Breast epithelium (tissue), 3 donors: ENCODE data around the gene SRF.

Experiments used
- POLR2A ChIP-seq: fragments of 450-650 bp; IDR thresholded peaks from one replicate; pipeline ENCODE4 v1.6.1; 2016; ENCODE audit warnings: antibody characterized with exemption, mild to moderate bottlenecking, moderate library complexity
- POLR2AphosphoS5 ChIP-seq, 3 donors: sonication (generic); formaldehyde crosslinking; IDR thresholded peaks; one replicate each; pipeline ENCODE4 v1.6.1; 2017; ENCODE audit warnings: antibody characterized with exemption in 3 of 3
- TF ChIP-seq, protein P1 (sequence below), 3 donors: fragments of 450-650 bp; IDR thresholded peaks; one replicate each; pipeline ENCODE4 v1.5.1; 2016 to 2017; ENCODE audit warnings: antibody characterized with exemption in 3 of 3, mild to moderate bottlenecking in 3 of 3, moderate library complexity in 3 of 3

DNA sequence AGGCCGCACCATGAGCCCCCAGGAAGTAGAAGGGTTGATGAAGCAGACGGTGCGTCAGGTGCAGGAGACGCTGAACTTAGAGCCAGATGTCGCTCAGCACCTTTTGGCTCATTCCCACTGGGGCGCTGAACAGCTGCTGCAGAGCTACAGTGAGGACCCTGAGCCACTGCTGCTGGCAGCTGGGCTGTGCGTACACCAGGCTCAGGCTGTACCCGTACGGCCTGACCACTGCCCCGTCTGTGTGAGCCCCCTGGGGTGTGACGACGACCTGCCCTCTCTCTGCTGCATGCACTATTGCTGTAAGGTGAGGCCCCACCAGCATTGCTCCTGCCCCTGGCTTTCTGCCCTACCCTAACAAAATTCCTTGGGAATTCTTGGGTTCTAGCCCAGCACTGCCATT is 45.1 kb downstream of the SRF start:
- TF ChIP-seq, protein P1, sequence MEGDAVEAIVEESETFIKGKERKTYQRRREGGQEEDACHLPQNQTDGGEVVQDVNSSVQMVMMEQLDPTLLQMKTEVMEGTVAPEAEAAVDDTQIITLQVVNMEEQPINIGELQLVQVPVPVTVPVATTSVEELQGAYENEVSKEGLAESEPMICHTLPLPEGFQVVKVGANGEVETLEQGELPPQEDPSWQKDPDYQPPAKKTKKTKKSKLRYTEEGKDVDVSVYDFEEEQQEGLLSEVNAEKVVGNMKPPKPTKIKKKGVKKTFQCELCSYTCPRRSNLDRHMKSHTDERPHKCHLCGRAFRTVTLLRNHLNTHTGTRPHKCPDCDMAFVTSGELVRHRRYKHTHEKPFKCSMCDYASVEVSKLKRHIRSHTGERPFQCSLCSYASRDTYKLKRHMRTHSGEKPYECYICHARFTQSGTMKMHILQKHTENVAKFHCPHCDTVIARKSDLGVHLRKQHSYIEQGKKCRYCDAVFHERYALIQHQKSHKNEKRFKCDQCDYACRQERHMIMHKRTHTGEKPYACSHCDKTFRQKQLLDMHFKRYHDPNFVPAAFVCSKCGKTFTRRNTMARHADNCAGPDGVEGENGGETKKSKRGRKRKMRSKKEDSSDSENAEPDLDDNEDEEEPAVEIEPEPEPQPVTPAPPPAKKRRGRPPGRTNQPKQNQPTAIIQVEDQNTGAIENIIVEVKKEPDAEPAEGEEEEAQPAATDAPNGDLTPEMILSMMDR (IDR thresholded peaks at IDR 0.05): no peak
- TF ChIP-seq POLR2AphosphoS5 (IDR thresholded peaks at IDR 0.05) (no peak), POLR2A (no peak)
